Chondrocyte (in vitro differentiated cells): ENCODE data around the gene CNTFR. TPM values are rescaled to one million over a fixed set of nuclear protein-coding genes. Genes with fewer than 3 reads are reported as not detected.

Source experiments
- DNase-seq: peaks from one replicate; pipeline ENCODE4 v3.0.0; 2021; ENCODE audit warnings: mixed read lengths, low spot score
- H3K27ac Mint-ChIP-seq: one replicate; pipeline ENCODE4 v1.8.0; 2021; ENCODE audit warnings: mild to moderate bottlenecking, moderate library complexity, mixed read lengths; ENCODE audit not compliant: unreplicated experiment
- H3K27me3 Mint-ChIP-seq: 2 replicates; pipeline ENCODE4 v1.8.0; 2021; ENCODE audit warnings: low read depth, mixed read lengths
- H3K36me3 Mint-ChIP-seq: 2 replicates; pipeline ENCODE4 v1.8.0; 2021; ENCODE audit warnings: low read depth, mixed read lengths
- H3K4me1 Mint-ChIP-seq: 2 replicates; pipeline ENCODE4 v1.8.0; 2021; ENCODE audit warnings: low read depth, mild to moderate bottlenecking, mixed read lengths
- H3K4me3 Mint-ChIP-seq: one replicate; pipeline ENCODE4 v1.8.0; 2021; ENCODE audit warnings: mild to moderate bottlenecking, moderate library complexity, mixed read lengths; ENCODE audit not compliant: unreplicated experiment
- H3K9me3 Mint-ChIP-seq: 2 replicates; pipeline ENCODE4 v1.8.0; 2021; ENCODE audit warnings: low read depth, mixed read lengths
- total RNA-seq: library from RNA; stranded (reverse); gene quantifications from 3 replicates; pipeline ENCODE4 v1.2.1, GENCODE V29; 2021
- TF ChIP-seq, protein P1 (sequence below): fragments of 200-600 bp; sonication (generic); IDR thresholded peaks from 2 replicates; pipeline ENCODE4 v1.5.0; 2021; ENCODE audit warnings: antibody characterized with exemption, mild to moderate bottlenecking, moderate library complexity

The CNTFR gene
- total RNA-seq, 1 donor from 2014 or later: 0.12 TPM

DNA sequence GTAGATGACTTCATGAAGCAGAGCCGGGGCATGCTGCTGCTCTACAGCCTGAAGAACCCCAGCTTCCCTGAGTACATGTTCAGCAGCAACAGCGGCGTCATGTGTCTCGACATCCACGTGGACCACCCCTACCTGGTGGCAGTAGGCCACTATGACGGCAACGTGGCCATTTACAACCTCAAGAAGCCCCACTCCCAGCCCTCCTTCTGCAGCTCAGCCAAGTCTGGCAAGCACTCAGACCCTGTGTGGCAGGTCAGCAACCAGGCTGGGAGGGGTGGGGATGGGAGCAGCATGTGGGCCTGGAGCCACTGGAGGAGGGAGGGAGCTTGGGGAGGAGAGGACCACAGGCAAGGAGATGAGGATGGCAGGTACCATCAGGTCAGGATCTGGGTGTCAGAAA, 82.9 kb downstream of the CNTFR start:
- TF ChIP-seq, protein P1, sequence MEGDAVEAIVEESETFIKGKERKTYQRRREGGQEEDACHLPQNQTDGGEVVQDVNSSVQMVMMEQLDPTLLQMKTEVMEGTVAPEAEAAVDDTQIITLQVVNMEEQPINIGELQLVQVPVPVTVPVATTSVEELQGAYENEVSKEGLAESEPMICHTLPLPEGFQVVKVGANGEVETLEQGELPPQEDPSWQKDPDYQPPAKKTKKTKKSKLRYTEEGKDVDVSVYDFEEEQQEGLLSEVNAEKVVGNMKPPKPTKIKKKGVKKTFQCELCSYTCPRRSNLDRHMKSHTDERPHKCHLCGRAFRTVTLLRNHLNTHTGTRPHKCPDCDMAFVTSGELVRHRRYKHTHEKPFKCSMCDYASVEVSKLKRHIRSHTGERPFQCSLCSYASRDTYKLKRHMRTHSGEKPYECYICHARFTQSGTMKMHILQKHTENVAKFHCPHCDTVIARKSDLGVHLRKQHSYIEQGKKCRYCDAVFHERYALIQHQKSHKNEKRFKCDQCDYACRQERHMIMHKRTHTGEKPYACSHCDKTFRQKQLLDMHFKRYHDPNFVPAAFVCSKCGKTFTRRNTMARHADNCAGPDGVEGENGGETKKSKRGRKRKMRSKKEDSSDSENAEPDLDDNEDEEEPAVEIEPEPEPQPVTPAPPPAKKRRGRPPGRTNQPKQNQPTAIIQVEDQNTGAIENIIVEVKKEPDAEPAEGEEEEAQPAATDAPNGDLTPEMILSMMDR: no peak
- no peak for DNase-seq
- Mint-ChIP-seq H3K9me3 (peaks cover 5% of the 10 kb centered on the region), H3K4me3 (no peak overlapping the region), H3K27ac (no peak overlapping the region), H3K27me3 (peaks cover 32% of the 10 kb centered on the region), H3K4me1 (peaks cover 19% of the 10 kb centered on the region), H3K36me3 (peaks cover 2% of the 10 kb centered on the region)

DNA sequence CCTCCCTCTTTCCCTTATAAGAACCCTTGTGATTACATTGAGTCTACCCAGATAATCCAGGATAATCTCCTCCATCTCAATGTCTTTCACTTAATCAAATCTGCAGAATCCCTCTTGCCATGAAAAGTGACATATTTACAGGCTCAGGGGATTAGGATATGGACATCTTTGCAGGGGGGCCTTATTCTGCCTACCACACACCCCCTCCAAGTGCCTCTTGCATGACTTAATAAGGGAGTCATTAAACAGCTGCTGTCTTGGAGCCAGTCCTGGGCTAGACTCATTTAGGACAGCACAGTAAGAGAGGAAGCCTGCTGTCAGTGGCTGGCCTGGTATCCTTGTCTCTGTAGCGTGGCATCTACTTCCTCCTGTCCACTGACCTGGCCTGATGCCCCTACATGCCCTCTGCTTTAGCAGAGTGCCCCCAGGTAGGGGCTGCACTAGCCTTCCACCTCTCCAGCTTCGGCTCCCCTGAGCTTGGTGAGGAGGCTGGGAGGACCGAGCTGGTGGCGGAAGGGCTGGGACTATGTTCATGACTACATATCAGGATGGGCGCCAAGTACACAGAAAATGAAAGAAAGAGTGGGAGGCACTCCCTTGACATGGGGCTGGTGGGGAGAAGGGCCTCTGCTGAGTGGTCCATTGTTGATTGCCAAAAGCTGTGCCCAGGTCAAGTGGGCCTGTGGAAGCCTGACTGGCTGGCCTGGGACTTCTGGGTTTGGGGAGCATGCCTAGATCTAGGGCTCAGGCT, 84.0 kb downstream of the CNTFR start:
- no peak overlapping the region for H3K27ac Mint-ChIP-seq
- TF ChIP-seq, protein P1: no peak
- DNase-seq: no peak
- peaks cover 19% of the 10 kb centered on the region for H3K4me1 Mint-ChIP-seq
- H3K4me3 Mint-ChIP-seq: no peak overlapping the region
- H3K9me3 Mint-ChIP-seq: peaks cover 5% of the 10 kb centered on the region
- H3K27me3 Mint-ChIP-seq: peaks cover 28% of the 10 kb centered on the region
- H3K36me3 Mint-ChIP-seq: peaks cover 2% of the 10 kb centered on the region

GRCh38 chr9:34503406-34503805, 86.1 kb downstream of the CNTFR start:
- H3K27me3 Mint-ChIP-seq: peaks cover 32% of the 10 kb centered on the region
- peaks cover 5% of the 10 kb centered on the region for H3K9me3 Mint-ChIP-seq
- no peak for DNase-seq
- peaks cover 2% of the 10 kb centered on the region for H3K36me3 Mint-ChIP-seq
- H3K4me1 Mint-ChIP-seq: peaks cover 19% of the 10 kb centered on the region
- no peak overlapping the region for H3K4me3 Mint-ChIP-seq
- TF ChIP-seq, protein P1: no peak
- no peak overlapping the region for H3K27ac Mint-ChIP-seq

DNA sequence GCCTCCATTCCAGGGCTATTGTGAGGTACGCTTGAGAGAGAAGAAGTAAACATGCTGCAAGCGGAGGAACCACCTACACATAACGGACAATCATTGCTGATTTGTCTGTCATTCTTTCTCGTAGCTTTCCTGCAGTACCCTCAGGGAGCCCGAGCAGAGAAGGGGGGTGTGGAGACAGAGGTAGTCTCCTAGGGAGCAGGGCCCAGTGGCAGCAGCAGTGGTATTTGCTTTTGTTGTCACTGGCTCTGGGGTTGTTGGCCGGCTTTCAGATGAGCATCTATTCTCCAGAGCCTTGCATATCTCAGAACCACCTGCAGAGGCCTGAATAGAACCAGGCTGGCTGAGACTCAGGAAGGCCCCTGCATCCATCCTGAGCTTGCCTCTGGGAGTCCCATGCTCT, 86.6 kb downstream of the CNTFR start:
- H3K27ac Mint-ChIP-seq: peak overlapping the region; percentile 8
- TF ChIP-seq, protein P1: no peak
- H3K27me3 Mint-ChIP-seq: peaks cover 36% of the 10 kb centered on the region
- DNase-seq: no peak
- peaks cover 19% of the 10 kb centered on the region for H3K4me1 Mint-ChIP-seq
- peaks cover 2% of the 10 kb centered on the region for H3K36me3 Mint-ChIP-seq
- peaks cover 5% of the 10 kb centered on the region for H3K9me3 Mint-ChIP-seq
- H3K4me3 Mint-ChIP-seq: no peak overlapping the region

DNA sequence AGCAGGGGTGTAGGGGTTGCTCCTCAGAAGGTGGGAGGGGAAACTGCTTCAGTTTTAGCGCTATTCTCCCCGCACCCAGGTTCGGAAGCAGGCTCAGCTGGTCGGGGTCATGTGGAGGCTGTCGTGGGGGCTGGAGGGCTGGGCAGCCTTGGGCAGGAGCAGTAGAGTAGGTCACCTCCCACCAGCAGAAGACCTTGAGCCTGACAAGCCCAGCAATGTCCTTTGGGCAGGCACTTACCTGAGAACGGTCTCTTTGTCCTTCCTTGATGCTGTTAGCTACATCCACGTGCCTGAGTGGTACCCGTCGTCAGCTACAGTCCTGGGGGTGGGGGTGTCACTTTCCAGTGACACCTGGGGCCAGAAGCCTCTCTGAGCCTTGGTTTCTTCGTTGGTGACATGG, 87.1 kb downstream of the CNTFR start:
- H3K27me3 Mint-ChIP-seq: peaks cover 40% of the 10 kb centered on the region
- TF ChIP-seq, protein P1: no peak
- H3K9me3 Mint-ChIP-seq: peaks cover 5% of the 10 kb centered on the region
- H3K36me3 Mint-ChIP-seq: peaks cover 3% of the 10 kb centered on the region
- H3K4me3 Mint-ChIP-seq: no peak overlapping the region
- peak overlapping the region; percentile 8 for H3K27ac Mint-ChIP-seq
- no peak for DNase-seq
- H3K4me1 Mint-ChIP-seq: peaks cover 19% of the 10 kb centered on the region
